ELF-1 (cell line): ENCODE data around the gene ASAH2.
A peak's percentile ranks its signal among the peaks of the same experiment; 100 is the strongest.
"Not testable (repeated sequence)": the region's sequence is repeated elsewhere in the genome, so short reads cannot be mapped to it uniquely, and the experiment has no call there.

Experiments
- DNase-seq: peaks from one replicate; pipeline ENCODE4 v3.0.0-alpha.2; 2016; ENCODE audit warnings: low read depth, low spot score

ASAH2 gene

DNA sequence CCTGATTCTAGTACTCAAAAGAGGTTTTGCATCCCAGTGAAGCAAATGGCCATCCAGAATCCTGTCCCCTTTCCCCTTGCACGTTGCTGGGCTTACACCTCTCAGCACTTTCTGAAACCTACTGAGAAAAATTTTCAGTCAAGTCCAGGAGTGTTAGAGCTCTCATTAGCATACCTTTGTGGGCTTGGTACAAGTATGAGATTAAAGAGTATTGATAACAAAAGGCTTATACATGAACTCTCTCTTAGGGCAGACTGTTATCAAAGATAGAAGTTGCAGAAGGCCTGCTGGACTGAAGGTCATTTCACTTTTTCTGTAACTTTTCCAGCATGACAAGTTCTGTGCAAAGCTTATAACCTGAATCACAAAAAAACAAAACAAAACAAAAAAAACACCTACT is at the start of gene ASAH2:
TSS of gene ASAH2 (minus strand) at position 123 of the 400 bp plus-strand sequence. CDS start 2,906 bp downstream, outside the sequence.
- no peak for DNase-seq

DNA sequence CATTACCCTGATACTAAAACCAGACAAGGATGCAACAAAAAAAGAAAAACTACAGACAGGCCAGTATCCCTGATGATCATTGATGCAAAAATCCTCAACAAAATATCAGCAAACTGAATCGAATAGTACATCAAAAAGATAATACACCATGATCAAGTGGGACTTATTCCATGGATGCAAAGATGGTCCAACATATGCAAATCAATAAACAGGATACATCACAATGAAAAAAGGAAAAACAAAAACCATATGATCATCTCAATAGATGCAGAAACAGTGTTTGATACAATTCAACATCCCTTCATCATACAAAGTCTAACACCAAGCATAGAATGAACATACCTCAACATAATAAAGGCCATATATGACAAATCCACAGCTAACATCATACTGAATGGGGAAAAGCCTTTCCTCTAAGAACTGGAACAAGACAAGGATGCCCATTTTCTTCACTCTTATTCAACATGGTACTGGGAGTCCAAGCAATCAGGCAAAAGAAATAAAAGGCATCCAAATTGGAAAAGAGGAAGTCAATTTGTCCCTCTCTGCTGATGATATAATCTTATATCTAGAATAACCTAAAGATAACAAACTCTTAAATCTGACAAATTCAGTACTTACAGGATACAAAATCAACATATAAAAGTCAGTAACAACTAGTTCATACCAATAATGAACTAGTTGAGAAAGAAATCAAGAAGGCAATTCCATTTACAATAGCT is 48.8 kb upstream of the ASAH2 start:
- DNase-seq = no peak

DNA sequence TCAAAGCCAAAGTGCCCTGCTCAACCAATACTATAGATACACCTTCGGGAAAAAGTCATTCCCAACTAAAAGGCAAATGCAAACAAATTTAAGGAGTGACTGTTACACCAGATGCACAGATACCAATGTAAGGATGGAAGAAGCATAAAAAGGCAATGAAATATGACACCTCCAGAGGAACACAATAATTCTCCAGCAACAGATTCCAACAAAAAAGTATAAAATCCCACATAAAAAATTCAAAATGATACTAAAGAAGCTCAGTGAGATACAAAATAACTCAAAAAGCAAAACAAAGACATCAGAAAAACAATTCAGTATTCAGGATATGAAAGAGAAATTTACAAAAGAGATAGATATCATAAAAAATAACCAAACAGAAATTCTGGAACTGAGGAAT is 44.1 kb upstream of the ASAH2 start:
- DNase-seq = no peak

DNA sequence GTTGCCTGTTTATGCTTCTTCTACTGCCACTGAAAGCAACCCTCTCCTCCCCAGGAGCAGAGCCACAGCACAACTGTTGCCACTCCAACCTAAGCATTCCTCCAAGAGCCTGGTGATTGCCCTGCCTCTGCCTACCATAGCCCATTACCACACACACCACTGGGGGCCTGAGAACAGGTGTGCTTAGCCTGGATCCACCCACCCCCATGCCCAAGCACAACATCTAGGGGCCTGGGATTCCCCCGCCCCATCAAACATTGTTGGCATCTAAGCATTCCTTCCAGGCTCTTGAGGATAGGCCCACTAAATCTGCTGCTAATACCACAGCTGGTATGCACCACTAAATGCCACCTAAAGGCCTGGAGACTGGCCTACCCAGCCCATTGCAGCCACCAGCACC is 43.3 kb upstream of the ASAH2 start:
- no peak for DNase-seq

DNA sequence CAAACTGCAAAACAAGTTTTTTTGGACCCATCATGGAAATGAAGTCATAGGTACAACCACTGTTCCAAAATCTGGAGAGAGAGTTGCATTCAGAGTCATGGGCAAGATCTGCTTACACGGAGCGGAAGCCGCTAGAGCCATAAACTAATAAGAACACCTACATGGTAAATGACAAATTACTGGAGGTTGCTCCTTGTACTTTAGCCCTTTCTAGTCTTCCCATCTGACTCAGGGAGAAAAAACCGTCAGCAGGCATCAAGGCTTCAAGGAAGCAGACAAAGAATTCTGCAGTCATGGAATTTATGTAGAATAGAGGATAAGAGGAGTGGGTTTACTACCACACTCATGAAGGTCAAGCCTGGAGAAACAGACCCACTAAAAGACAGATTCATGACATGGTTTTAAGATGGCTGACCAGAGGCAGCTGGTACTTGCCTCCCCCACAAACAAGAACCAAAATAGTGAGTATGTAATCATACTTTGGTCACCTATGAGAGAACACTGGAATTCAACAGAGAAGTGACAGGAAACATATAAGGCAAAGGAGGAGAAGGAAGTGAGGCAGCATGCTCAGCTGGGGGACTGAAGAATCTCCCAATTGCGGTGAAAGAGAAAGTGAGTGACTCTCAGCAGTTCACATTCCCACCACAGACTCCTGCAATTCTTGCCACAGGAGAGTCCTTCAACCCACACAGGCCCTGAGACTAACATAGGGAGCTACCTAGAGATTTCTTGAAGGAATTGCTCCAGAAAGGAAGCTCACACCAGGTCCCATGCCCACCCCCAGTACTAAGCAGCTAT is 42.4 kb upstream of the ASAH2 start:
- DNase-seq = no peak

DNA sequence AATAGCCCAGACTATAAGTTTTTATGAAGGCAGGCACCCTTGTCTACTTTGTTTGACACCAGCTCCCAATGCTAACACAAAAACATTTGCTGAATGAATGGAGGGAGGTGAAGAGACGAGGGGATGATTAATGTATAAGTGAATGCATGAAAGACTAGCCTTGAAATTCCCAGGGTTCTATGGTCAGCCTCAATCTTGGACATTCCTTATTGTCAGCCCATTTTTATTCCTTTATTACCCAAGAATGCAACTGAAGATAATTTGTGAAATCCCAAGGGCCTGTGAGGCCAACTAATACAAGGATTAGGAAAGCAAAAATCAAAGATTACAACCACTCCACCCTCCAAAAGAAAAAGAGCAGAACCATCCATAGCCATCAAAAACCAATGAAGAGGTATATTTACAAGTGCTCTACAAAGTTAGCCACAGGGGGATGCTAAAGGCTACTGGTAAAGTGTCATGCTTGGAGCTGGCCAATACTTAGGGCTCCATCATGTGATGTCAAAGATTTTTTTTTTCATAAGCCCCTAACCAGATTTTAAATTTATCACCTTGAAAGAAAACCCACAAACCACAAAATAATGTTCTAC is 40.0 kb upstream of the ASAH2 start:
- DNase-seq = no peak

- DNase-seq = no peak
Measured at GRCh38 chr10:50289196-50289595, 37.9 kb upstream of the ASAH2 start.

DNA sequence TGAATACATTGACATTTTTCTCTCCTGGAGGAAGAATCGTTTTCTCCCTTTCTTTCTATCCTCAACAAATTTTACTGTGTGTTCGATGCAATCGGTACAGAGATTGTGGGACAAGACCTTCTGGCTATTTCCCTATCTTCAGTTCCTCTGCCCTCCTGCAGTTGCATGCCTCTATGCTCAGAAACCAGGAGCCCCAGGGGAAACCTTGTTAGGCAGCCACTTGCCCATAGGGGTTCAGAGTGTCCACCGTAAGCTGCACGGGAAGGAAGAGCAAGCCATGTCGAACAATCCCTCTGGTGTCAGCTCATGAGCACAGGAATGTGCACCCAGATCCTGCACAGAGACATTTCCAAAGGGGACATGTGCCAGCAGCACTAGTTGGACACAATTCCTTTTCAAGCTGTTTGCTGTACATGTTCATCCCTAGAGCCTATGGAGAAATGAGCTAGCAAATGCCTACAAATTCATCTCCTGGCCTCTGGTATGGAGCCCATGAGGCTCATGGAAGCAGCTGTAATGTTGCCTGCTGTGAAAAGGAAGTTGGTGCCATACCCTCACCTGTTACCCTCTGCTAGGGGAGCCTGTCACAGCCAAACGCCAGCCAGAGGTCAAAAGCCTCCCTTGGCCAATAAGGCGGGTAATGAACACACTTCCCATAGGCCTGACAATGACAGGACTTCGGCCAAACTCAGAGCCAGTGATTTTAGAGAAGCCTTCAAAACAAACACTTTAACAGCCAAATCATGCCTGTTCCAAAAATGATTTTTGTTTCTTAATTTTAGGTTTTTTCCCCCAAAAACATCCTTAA is 35.9 kb upstream of the ASAH2 start:
- no peak for DNase-seq

DNA sequence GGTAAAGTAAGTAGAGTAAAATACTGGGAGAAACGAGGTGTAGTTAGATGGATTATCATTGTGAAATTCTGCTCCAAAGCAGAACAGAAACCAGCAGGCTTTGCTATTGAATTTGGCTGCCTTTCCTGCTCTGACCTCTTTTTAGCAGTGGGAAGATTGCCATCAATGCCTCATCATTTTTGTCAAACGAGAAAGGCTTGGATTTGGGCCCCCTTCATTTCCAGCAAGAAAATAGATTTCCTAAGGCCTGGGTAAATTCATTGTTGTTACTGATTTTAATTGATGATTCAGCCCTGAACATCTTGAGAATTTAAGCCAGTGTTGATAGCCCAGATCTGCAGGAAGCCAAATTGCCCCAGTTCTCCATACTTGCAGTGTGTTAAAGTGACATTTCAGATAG is 35.2 kb upstream of the ASAH2 start:
- DNase-seq = no peak

DNA sequence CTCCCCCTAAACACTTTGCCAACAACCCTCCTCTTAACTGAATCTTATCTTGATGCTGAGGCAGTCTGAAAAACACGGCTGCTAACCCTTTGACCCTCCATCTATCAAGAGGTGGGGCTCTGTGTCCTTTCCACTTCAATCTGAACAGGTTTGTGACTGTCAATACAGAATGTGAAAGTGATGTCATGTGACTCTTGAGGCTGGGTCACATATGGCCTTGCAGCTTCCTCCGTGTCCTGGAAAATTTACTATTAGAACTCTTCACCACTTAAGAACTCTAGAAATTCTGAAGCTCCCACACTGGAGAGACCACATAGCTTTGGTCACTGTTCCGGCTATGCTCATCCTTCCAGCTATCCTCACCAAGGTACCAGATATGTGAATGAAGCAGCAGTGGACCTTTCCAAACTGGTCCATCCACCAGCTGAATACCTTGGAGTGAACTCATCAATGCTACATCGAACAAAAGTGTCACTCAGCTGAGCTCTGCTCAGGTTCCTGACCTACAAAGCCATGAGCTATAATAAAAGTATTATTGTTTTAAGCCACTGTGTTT is 30.7 kb upstream of the ASAH2 start:
- DNase-seq = no peak

DNA sequence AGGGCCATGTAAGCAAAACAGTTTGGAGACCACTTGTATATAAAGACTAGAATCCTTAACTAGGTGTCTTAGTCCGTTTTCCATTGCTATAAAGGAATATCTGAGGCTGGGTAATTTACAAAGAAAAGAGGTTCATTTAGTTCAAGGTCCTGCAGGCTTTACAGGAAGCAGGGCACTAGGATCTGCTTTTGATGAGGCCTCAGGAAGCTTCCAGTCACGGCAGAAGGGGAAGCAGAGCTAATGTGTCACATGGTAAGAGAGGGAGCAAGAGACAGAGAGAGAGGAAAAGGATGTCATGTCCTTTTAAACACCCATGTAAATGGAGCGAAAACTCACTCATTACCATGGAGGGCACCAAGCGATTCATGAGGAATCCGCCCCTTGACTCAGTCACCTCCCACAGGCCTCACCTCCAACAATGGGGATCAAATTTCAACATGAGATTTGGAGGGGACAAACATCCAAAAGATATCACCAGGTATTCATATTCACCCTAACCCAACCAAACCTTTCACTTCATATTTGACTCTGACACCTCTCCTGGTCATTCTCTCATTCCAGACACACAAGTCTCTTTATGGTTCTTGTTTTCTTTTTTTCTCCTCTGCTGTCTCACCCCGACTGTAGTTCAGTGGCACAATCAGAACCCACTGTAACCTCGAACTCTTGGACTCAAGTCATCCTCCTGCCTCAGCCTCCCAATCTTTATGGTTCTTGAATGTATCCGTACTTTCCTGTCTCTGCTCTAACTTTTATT is 30.1 kb upstream of the ASAH2 start:
- DNase-seq = no peak

DNA sequence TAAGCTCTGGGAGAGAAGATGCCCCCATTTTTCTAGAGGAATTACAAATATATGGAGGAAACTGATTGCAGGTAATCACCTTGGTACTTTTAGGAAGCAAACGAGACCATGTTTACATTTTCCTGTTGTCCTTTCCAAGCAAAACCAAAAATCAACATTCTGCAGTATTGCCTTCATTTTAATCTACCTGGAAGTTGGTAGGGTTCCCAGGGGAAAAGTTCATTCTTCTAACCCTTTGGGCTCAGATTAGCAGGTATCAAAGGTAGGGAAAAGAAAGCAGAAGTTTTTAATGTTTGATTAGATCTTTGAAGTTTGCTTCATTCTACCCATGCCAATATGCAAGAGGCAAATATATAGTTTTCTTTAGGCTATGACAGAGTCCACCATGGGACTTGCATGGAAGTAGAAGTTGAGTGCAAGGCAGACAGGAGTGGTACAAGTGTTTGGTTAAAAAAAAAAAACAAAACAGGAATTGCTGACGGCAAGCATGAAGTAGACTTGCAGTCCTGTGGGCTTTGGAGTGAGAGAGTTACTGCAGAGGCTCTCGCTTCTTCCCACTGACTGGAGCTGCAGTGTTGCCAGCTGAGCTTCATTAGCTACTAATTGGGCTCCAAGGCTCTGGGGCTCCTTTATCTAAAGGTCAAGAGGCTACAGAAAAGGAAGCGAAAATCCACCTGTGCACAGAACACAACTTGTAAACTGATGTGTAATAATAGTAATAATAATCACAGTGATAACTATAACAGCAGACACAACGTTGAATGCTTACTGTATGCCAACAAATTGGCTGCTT is 28.9 kb upstream of the ASAH2 start:
- DNase-seq = no peak

GRCh38 chr10:50279489-50279888 is 28.2 kb upstream of the ASAH2 start:
- peak; percentile 60 for DNase-seq

DNA sequence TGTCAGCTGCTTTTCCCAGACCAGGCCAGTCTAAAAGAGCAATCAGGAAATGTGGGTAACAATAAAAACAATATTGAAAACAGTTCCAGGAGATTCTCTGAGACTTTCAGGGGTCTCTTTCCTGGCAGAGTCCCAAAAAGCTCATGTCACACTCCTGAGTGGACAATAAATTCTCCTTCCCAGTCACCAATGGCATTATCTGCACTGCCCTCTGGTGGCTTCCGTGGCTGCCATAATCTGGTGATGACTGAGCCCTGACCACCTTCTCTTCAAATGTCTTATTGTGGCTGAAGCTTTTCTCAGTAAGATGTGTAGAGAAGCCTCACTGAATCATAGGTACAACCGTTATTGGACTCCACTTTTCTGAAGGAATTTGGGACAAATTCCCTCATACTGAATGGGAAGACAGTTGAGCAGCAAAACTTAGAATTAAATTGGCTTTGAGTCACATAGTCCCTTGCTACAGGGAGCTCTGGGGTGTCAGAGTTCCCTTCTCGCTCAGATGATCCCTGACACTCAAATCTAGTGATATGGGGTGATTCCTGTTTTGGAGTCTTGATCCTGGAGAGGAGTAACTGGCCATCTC is 24.4 kb upstream of the ASAH2 start:
- DNase-seq = peak; percentile 36

- no peak for DNase-seq
Measured at GRCh38 chr10:50272531-50272930, 21.2 kb upstream of the ASAH2 start.

- DNase-seq = no peak
Measured at GRCh38 chr10:50271564-50272250, 20.4 kb upstream of the ASAH2 start.

- DNase-seq = not testable (repeated sequence)
Measured at GRCh38 chr10:50267877-50268276, 16.6 kb upstream of the ASAH2 start.

DNA sequence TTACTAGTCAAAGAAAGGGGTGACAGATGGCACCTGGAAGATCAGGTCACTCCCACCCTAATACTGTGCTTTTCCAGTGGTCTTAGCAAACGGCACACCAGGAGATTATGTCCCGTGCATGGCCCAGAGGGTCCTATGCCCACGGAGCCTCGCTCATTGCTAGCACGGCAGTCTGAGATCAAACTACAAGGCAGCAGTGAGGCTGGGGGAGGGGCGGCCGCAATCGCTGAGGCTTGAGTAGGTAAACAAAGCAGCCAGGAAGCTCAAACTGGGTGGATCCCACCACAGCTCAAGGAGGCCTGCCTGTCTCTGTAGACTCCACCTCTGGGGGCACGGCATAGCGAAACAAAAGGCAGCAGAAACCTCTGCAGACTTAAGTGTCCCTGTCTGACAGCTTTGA is 11.3 kb upstream of the ASAH2 start:
- not testable (repeated sequence) for DNase-seq

DNA sequence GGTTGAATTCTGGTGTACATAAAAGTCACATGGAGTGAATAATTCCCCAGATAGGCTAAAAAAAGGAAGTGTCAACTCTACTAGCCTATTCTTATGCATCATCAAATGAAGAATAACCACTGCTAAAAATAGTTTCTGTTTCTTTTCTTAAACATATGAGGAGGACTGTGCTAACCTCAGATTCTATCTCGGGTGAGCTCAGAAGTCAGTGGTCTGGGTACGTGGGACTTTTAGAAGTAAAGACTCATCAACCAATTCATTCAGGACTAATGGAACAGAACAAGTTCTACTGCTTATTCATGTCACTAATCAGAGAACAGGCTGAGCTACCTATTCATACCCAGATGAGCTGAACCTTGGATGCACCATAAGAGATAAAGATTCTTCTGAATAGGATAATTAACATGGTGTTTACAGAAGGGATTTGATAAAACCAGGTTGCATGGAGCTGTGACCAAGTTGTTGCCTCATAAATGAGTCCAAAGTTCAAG is 9.5 kb upstream of the ASAH2 start:
- DNase-seq = no peak
